Measurements from ENCODE around the gene CRYBG1.

- TF ChIP-seq CTCF (IDR thresholded peaks at IDR 0.05), result no peak
- TF ChIP-seq EZH2phosphoT487 (IDR thresholded peaks at IDR 0.05), result no peak
Measured at GRCh38 chr6:106555767-106556166, 195.2 kb downstream of the CRYBG1 start.

Data from neural progenitor cell (in vitro differentiated cells).